Natural killer cell (primary cell): Measurements from ENCODE around the gene LDLRAD4. TPM values are rescaled to one million over a fixed set of nuclear protein-coding genes. Genes with fewer than 3 reads are reported as not detected.

Source experiments
- ATAC-seq, 3 donors: fragments of 150-1000 bp in 2 of 3; fragments of 200-7000 bp in 1 of 3; cut with Tn5 transposase; 1 replicate in 1 of 3; 2 replicates in 2 of 3; pipeline ENCODE4 v1.10.0; 2021; ENCODE audit warnings: mild to moderate bottlenecking in 2 of 3, moderate library complexity in 2 of 3
- DNase-seq, 2 donors: peaks; one replicate each; pipeline versions ENCODE4 v3.0.0 to v3.0.0-alpha.2; 2013 to 2021; ENCODE audit warnings: mixed read lengths in 1 of 2
- H3K27ac ChIP-seq: one replicate; pipeline ENCODE4 v1.5.1; 2013; ENCODE audit warnings: mild to moderate bottlenecking, low read length
- H3K27me3 ChIP-seq: one replicate; pipeline ENCODE4 v1.6.1; 2013; ENCODE audit warnings: low read length; ENCODE audit not compliant: control insufficient read depth, insufficient read depth
- H3K36me3 ChIP-seq: one replicate; pipeline ENCODE4 v1.6.1; 2013; ENCODE audit warnings: low read length; ENCODE audit not compliant: control insufficient read depth, insufficient read depth
- H3K4me1 ChIP-seq: one replicate; pipeline ENCODE4 v1.6.1; 2013; ENCODE audit warnings: low read length; ENCODE audit not compliant: control insufficient read depth, insufficient read depth
- H3K4me3 ChIP-seq: one replicate; pipeline ENCODE4 v1.5.1; 2013; ENCODE audit warnings: low read length
- H3K9me3 ChIP-seq: one replicate; pipeline ENCODE4 v1.6.1; 2013; ENCODE audit warnings: low read length; ENCODE audit not compliant: control insufficient read depth, insufficient read depth
- H3K27ac Mint-ChIP-seq, 2 donors: one replicate each; pipeline ENCODE4 v1.8.0; 2022; ENCODE audit warnings: mild to moderate bottlenecking in 2 of 2, mixed read lengths in 2 of 2, moderate library complexity in 1 of 2
- H3K27me3 Mint-ChIP-seq, 2 donors: one replicate each; pipeline ENCODE4 v1.8.0; 2022; ENCODE audit warnings: low read depth in 2 of 2, mixed read lengths in 2 of 2
- H3K36me3 Mint-ChIP-seq: one replicate; pipeline ENCODE4 v1.8.0; 2022; ENCODE audit warnings: mixed read lengths
- H3K4me1 Mint-ChIP-seq, 2 donors: one replicate each; pipeline ENCODE4 v1.8.0; 2022; ENCODE audit warnings: mixed read lengths in 2 of 2
- H3K4me3 Mint-ChIP-seq: one replicate; pipeline ENCODE4 v1.8.0; 2022; ENCODE audit warnings: mild to moderate bottlenecking, moderate library complexity, mixed read lengths
- H3K9me3 Mint-ChIP-seq, 2 donors: one replicate each; pipeline ENCODE4 v1.8.0; 2022; ENCODE audit warnings: mixed read lengths in 2 of 2
- CTCF ChIP-seq: fragments of 200-600 bp; IDR thresholded peaks from one replicate; pipeline ENCODE4 v1.8.0; 2022; ENCODE audit warnings: antibody characterized with exemption
- WGBS: methylation state at CpG from one replicate; pipeline ENCODE4 v1.1.7; 2013; ENCODE audit warnings: missing lambda C conversion rate; ENCODE audit not compliant: insufficient coverage; 5-methylcytosine and 5-hydroxymethylcytosine counted together
- intact Hi-C: fragments of 100-400 bp; cut with micrococcal nuclease; formaldehyde crosslinking; loops from one replicate; pipeline ENCODE4 v1.14.2; 2022
- total RNA-seq, 4 donors: library from RNA; stranded (reverse); fragments of 120-200 nt in 1 of 4; gene quantifications; one replicate each; pipeline versions ENCODE4 v1.2.3 to v1.2.4, GENCODE V29; 2013 to 2022

LDLRAD4 gene
- total RNA-seq, 3 donors from 2014 or later (not counting 1 experiment from before 2014, with no cell fraction given): 24.0 to 36.3 (median 29.2) TPM

GRCh38 chr18:13356032-13356431, 137.5 kb downstream of the LDLRAD4 start:
- WGBS: 95% methylated on average over 5 of the region's 6 CpGs
- intact Hi-C loops: no loop called here
- TF ChIP-seq CTCF: no peak
- no peak overlapping the region for H3K4me3 Mint-ChIP-seq
- peaks cover 0 to 14% of the 10 kb centered on the region in 2 donors for H3K27me3 Mint-ChIP-seq
- DNase-seq (no peak), ATAC-seq (no peak)
- H3K9me3 ChIP-seq: no peaks in the 10 kb centered on the region
- H3K4me1 Mint-ChIP-seq: peaks cover 0 to 4% of the 10 kb centered on the region in 2 donors
- no peaks in the 10 kb centered on the region for H3K27me3 ChIP-seq
- H3K9me3 Mint-ChIP-seq: no peaks in the 10 kb centered on the region
- H3K27ac ChIP-seq: no peak overlapping the region
- H3K36me3 Mint-ChIP-seq: no peaks in the 10 kb centered on the region
- H3K4me1 ChIP-seq: peaks cover 8% of the 10 kb centered on the region
- H3K36me3 ChIP-seq: no peaks in the 10 kb centered on the region
- no peak overlapping the region for H3K4me3 ChIP-seq
- no peak overlapping the region for H3K27ac Mint-ChIP-seq

GRCh38 chr18:13357289-13357688, 138.7 kb downstream of the LDLRAD4 start:
- Mint-ChIP-seq H3K27ac (no peak overlapping the region), H3K4me3 (no peak overlapping the region), H3K36me3 (no peaks in the 10 kb centered on the region), H3K27me3 (peaks cover 4 to 14% of the 10 kb centered on the region in 2 donors), H3K4me1 (peaks cover 0 to 4% of the 10 kb centered on the region in 2 donors), H3K9me3 (no peaks in the 10 kb centered on the region)
- no peak for DNase-seq
- TF ChIP-seq CTCF: no peak
- no peak overlapping the region for H3K27ac ChIP-seq
- ATAC-seq: no peak
- intact Hi-C loops: no loop called here
- H3K9me3 ChIP-seq: no peaks in the 10 kb centered on the region
- H3K36me3 ChIP-seq: no peaks in the 10 kb centered on the region
- no peak overlapping the region for H3K4me3 ChIP-seq
- H3K27me3 ChIP-seq: no peaks in the 10 kb centered on the region
- peaks cover 8% of the 10 kb centered on the region for H3K4me1 ChIP-seq

- peaks cover 0 to 4% of the 10 kb centered on the region in 2 donors for H3K4me1 Mint-ChIP-seq
- no peak overlapping the region for H3K27ac ChIP-seq
- peaks cover 8 to 14% of the 10 kb centered on the region in 2 donors for H3K27me3 Mint-ChIP-seq
- no peak overlapping the region for H3K4me3 ChIP-seq
- H3K36me3 ChIP-seq: no peaks in the 10 kb centered on the region
- H3K9me3 ChIP-seq: no peaks in the 10 kb centered on the region
- WGBS: 27% methylated on average over 2 of the region's 2 CpGs
- no peaks in the 10 kb centered on the region for H3K9me3 Mint-ChIP-seq
- no peak overlapping the region for H3K27ac Mint-ChIP-seq
- no peak for ATAC-seq
- intact Hi-C loops: no loop called here
- no peak for TF ChIP-seq CTCF
- H3K4me1 ChIP-seq: peaks cover 4% of the 10 kb centered on the region
- no peak for DNase-seq
- no peaks in the 10 kb centered on the region for H3K27me3 ChIP-seq
- H3K36me3 Mint-ChIP-seq: no peaks in the 10 kb centered on the region
- no peak overlapping the region for H3K4me3 Mint-ChIP-seq
Measured at GRCh38 chr18:13359210-13359609, 140.7 kb downstream of the LDLRAD4 start.

- Mint-ChIP-seq H3K36me3 (no peaks in the 10 kb centered on the region), H3K4me3 (no peak overlapping the region), H3K9me3 (no peaks in the 10 kb centered on the region), H3K4me1 (peaks cover 0 to 4% of the 10 kb centered on the region in 2 donors), H3K27me3 (peaks cover 8 to 22% of the 10 kb centered on the region in 2 donors), H3K27ac (no peak overlapping the region)
- 83% methylated on average over 3 of the region's 3 CpGs for WGBS
- H3K36me3 ChIP-seq: no peaks in the 10 kb centered on the region
- TF ChIP-seq CTCF: no peak
- H3K9me3 ChIP-seq: no peaks in the 10 kb centered on the region
- DNase-seq (no peak), ATAC-seq (no peak)
- H3K4me1 ChIP-seq: peaks cover 4% of the 10 kb centered on the region
- H3K27me3 ChIP-seq: no peaks in the 10 kb centered on the region
- no peak overlapping the region for H3K4me3 ChIP-seq
- intact Hi-C loops: no loop called here
- no peak overlapping the region for H3K27ac ChIP-seq
Measured at GRCh38 chr18:13361431-13361830, 142.9 kb downstream of the LDLRAD4 start.
